Tibial nerve (tissue), 4 donors: ENCODE measurements around the gene RNF111. TPM values are rescaled to one million over a fixed set of nuclear protein-coding genes. Genes with fewer than 3 reads are reported as not detected.
"Not testable (repeated sequence)": the region's sequence is repeated elsewhere in the genome, so short reads cannot be mapped to it uniquely, and the experiment has no call there.

Experiments used
- DNase-seq, 2 donors: peaks; one replicate each; pipeline ENCODE4 v3.0.0-alpha.2; 2019; ENCODE audit warnings: low spot score in 2 of 2
- H3K27ac ChIP-seq, 4 donors: fragments of 200-600 bp; sonication (generic) in 3 of 4; one replicate each; pipeline ENCODE4 v1.5.1; 2017 to 2019; ENCODE audit warnings: mild to moderate bottlenecking in 1 of 4
- H3K27me3 ChIP-seq, 2 donors: fragments of 200-600 bp; sonication (generic) in 1 of 2; one replicate each; pipeline versions ENCODE4 v1.5.1 to v1.6.0; 2017 to 2019
- H3K36me3 ChIP-seq, 3 donors: fragments of 200-600 bp; sonication (generic); one replicate each; pipeline ENCODE4 v1.5.1; 2018 to 2019
- H3K4me1 ChIP-seq, 4 donors: fragments of 200-600 bp; sonication (generic) in 3 of 4; one replicate each; pipeline ENCODE4 v1.5.1; 2017 to 2019
- H3K4me3 ChIP-seq, 4 donors: fragments of 200-600 bp; sonication (generic) in 3 of 4; one replicate each; pipeline ENCODE4 v1.5.1; 2017 to 2019; ENCODE audit warnings: mild to moderate bottlenecking in 1 of 4, moderate library complexity in 1 of 4
- H3K9me3 ChIP-seq, 4 donors: fragments of 200-600 bp; sonication (generic) in 3 of 4; one replicate each; pipeline ENCODE4 v1.5.1; 2017 to 2019
- EP300 ChIP-seq, 2 donors: sonication (generic); formaldehyde crosslinking; IDR thresholded peaks; one replicate each; pipeline ENCODE4 v1.6.1; 2017; ENCODE audit warnings: antibody characterized with exemption in 2 of 2, mild to moderate bottlenecking in 1 of 2
- POLR2A ChIP-seq, 2 donors: fragments of 450-650 bp; IDR thresholded peaks; one replicate each; pipeline ENCODE4 v1.6.1; 2017; ENCODE audit warnings: antibody characterized with exemption in 2 of 2, mild to moderate bottlenecking in 2 of 2, moderate library complexity in 2 of 2
- WGBS, 2 donors: methylation state at CpG; one replicate each; pipeline ENCODE4 v1.1.5; 2018; 5-methylcytosine and 5-hydroxymethylcytosine counted together
- total RNA-seq, 4 donors: library from RNA; depleted of rRNA; stranded (reverse); fragments of >200 nt; gene quantifications; one replicate each; pipeline ENCODE4 v1.1.0, GENCODE V29; 2016
- TF ChIP-seq, protein P1 (sequence below), 5 experiments: fragments of 200-600 bp in 3 of 5; fragments of 450-650 bp in 2 of 5; sonication (generic) in 3 of 5; IDR thresholded peaks; one replicate each; pipeline ENCODE4 v1.5.1; 2016 to 2019; ENCODE audit warnings: antibody characterized with exemption in 5 of 5, mild to moderate bottlenecking in 3 of 5, moderate library complexity in 2 of 5

RNF111 gene
- total RNA-seq, 4 donors from 2014 or later = 18.8 to 30.3 (median 20.6) TPM

DNA sequence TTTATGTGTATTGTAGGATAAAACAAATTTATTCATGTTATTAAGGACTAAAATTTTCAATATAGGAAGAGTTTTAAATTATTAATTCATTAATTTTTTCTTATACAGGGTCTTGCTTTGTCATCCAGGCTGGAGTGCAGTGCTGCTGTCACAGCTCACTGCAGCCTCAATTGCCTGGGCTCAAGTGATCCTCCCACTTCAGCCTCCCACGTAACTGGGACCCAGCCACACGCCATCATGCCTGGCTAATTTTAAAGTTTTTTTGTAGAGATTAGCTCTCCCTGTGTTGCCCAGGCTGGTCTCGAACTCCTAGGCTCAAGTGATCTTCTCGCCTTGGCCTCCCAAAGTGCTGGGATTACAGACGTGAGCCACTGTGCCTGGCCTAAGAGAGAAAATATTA is 132.2 kb downstream of the RNF111 start:
- no peak for DNase-seq
- no peaks in the 10 kb centered on the region for H3K27me3 ChIP-seq
- H3K36me3 ChIP-seq = peaks cover 0 to 9% (median 0%) of the 10 kb centered on the region in 3 donors
- TF ChIP-seq, protein P1, sequence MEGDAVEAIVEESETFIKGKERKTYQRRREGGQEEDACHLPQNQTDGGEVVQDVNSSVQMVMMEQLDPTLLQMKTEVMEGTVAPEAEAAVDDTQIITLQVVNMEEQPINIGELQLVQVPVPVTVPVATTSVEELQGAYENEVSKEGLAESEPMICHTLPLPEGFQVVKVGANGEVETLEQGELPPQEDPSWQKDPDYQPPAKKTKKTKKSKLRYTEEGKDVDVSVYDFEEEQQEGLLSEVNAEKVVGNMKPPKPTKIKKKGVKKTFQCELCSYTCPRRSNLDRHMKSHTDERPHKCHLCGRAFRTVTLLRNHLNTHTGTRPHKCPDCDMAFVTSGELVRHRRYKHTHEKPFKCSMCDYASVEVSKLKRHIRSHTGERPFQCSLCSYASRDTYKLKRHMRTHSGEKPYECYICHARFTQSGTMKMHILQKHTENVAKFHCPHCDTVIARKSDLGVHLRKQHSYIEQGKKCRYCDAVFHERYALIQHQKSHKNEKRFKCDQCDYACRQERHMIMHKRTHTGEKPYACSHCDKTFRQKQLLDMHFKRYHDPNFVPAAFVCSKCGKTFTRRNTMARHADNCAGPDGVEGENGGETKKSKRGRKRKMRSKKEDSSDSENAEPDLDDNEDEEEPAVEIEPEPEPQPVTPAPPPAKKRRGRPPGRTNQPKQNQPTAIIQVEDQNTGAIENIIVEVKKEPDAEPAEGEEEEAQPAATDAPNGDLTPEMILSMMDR (IDR thresholded peaks at IDR 0.05) = no peak
- no peak for TF ChIP-seq POLR2A (IDR thresholded peaks at IDR 0.05)
- TF ChIP-seq EP300 (IDR thresholded peaks at IDR 0.05) = no peak
- H3K9me3 ChIP-seq = no peaks in the 10 kb centered on the region
- WGBS, 2 donors = 92 to 95% methylated on average over 5 of the region's 5 CpGs
- no peaks in the 10 kb centered on the region for H3K4me1 ChIP-seq
- no peak overlapping the region for H3K27ac ChIP-seq
- H3K4me3 ChIP-seq = no peak overlapping the region

DNA sequence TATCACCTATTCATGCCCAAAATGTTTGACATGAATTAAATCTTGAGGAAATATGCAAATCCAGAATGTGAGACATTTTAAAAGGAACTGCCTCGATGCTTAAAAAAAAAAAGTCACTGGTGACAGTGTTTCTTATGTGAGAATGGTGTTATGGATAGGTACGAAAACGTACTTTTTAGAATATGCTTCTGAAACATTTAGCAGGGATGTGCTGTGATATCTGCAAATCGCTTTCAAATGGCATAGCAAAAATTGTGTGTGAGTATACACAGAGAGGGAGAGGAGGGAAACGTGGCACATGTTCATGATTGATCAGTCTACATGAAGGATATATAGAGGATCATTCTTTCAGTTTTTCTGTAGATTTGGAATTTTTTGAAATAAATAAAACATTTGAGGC is 133.5 kb downstream of the RNF111 start:
- Histone ChIP-seq H3K4me3 (no peak overlapping the region), H3K9me3 (no peaks in the 10 kb centered on the region), H3K27ac (no peak overlapping the region), H3K27me3 (no peaks in the 10 kb centered on the region), H3K4me1 (no peaks in the 10 kb centered on the region), H3K36me3 (peaks cover 0 to 9% (median 0%) of the 10 kb centered on the region in 3 donors)
- WGBS, 2 donors = 91 to 94% methylated on average over 5 of the region's 5 CpGs
- TF ChIP-seq POLR2A (IDR thresholded peaks at IDR 0.05) = no peak
- TF ChIP-seq, protein P1 (IDR thresholded peaks at IDR 0.05) = no peak
- no peak for TF ChIP-seq EP300 (IDR thresholded peaks at IDR 0.05)
- DNase-seq = no peak

DNA sequence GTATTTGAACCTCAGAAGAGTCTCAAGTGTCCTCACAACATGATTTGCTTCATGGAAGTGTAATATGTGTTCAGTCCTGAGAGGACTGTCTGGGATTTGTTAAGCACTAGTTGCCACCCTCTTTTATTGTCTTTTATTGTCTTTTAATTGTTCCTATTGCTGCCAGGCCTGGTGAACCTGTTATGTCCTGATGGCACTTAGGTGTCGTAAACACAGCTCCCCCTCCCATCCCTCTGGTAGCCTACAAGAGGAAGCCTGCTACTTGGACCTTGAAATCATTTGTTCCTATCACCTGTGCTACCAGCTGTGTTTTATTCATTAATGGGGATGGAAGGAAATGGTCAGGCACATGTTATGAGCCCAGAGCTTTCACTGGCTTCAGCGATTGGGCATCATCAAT is 136.8 kb downstream of the RNF111 start:
- no peak for DNase-seq
- 82 to 84% methylated on average over 2 of the region's 2 CpGs for WGBS, 2 donors
- H3K9me3 ChIP-seq = peaks cover 0 to 21% (median 7%) of the 10 kb centered on the region in 4 donors

DNA sequence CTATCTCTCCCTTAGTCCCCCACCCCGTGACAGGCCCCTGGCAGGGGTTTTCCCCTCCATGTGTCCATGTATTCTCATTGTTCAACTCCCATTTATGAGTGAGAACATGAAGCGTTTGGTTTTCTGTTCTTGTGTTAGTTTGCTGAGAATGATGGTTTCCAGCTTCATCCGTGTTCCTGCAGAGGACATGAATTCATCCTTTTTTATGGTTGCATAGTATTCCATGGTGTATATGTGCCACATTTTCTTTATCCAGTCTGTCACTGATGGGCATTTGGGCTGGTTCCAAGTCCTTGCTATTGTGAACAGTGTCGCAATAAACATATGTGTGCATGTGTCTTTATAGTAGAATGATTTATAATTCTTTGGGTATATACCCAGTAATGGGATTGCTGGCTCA is 138.2 kb downstream of the RNF111 start:
- not testable (repeated sequence) for H3K36me3 ChIP-seq, H3K4me3 ChIP-seq, H3K27me3 ChIP-seq, H3K27ac ChIP-seq, H3K4me1 ChIP-seq, DNase-seq
- 97 to 98% methylated on average over 4 of the region's 4 CpGs for WGBS, 2 donors
- H3K9me3 ChIP-seq = peaks cover 0 to 26% (median 7%) of the 10 kb centered on the region in 4 donors

More for the DNA sequence above, 136.8 kb downstream of the RNF111 start:
- Histone ChIP-seq H3K27me3 (no peaks in the 10 kb centered on the region), H3K4me1 (no peaks in the 10 kb centered on the region), H3K36me3 (no peaks in the 10 kb centered on the region), H3K27ac (no peak overlapping the region), H3K4me3 (no peak overlapping the region)
- TF ChIP-seq, protein P1 (IDR thresholded peaks at IDR 0.05) = no peak
- TF ChIP-seq EP300 (IDR thresholded peaks at IDR 0.05) (no peak), POLR2A (IDR thresholded peaks at IDR 0.05) (no peak)

DNA sequence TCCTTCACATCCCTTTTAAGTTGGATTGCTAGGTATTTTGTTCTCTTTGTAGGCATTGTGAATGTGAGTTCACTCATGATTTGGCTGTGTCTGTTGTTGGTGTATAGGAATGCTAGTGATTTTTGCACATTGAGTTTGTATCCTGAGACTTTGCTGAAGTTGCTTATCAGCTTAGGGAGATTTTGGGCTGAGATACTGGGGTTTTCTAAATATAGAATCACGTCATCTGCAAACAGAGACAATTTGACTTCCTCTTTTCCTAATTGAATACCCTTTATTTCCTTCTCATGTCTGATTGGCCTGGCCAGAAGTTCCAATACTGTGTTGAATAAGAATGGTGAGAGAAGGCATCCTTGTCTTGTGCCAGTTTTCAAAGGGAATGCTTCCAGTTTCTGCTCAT is 139.8 kb downstream of the RNF111 start:
- peaks cover 0 to 11% (median 0%) of the 10 kb centered on the region in 3 donors for H3K36me3 ChIP-seq
- not testable (repeated sequence) for H3K4me1 ChIP-seq
- WGBS, 2 donors = 79 to 82% methylated on average over 1 of the region's 1 CpG

DNA sequence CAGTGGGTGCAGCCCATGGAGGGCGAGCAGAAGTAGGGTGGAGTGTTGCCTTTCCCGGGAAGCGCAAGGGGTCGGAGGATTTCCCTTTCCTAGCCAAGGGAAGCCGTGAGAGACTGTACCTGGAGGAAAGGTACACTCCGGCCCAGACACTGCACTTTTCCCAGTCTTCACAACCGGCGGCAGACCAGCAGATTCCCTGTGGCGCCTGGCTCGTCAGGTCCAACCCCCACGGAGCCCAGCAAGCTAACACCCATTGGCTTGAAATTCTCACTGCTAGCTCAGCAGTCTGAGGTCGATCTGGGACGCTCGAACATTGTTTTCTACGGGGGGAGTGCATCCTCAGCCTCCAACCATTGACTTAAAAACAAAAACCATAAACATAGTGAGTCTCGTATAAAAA is 144.0 kb downstream of the RNF111 start:
- WGBS, 2 donors = 97% methylated on average over 16 of the region's 16 CpGs
- no peaks in the 10 kb centered on the region for H3K4me1 ChIP-seq
- H3K27me3 ChIP-seq = no peaks in the 10 kb centered on the region
- peaks cover 0 to 50% (median 0%) of the 10 kb centered on the region in 3 donors for H3K36me3 ChIP-seq
- H3K27ac ChIP-seq = no peak overlapping the region
- peaks cover 0 to 25% (median 7%) of the 10 kb centered on the region in 4 donors for H3K9me3 ChIP-seq
- no peak for DNase-seq
- H3K4me3 ChIP-seq = no peak overlapping the region
- no peak for TF ChIP-seq EP300 (IDR thresholded peaks at IDR 0.05)

More for the DNA sequence above, 139.8 kb downstream of the RNF111 start:
- not testable (repeated sequence) for DNase-seq, H3K27me3 ChIP-seq, H3K4me3 ChIP-seq, H3K27ac ChIP-seq
- H3K9me3 ChIP-seq = peaks cover 0 to 26% (median 7%) of the 10 kb centered on the region in 4 donors
